HEK293 (cell line): ENCODE data around the gene PLPP1.

ENCODE experiments used
- ZNF121 ChIP-seq: fragments of 450-650 bp; formaldehyde crosslinking; IDR thresholded peaks from 2 replicates; pipeline ENCODE4 v1.5.1; 2016; ENCODE audit warnings: missing biosample characterization, missing genetic modification characterization
- ZNF146 ChIP-seq: fragments of 450-650 bp; formaldehyde crosslinking; IDR thresholded peaks from 2 replicates; pipeline ENCODE4 v1.5.1; 2016; ENCODE audit warnings: missing biosample characterization, missing genetic modification characterization
- ZNF184 ChIP-seq: fragments of 450-650 bp; IDR thresholded peaks from 2 replicates; pipeline ENCODE4 v1.5.1; 2018; ENCODE audit warnings: missing biosample characterization, mild to moderate bottlenecking, missing genetic modification characterization
- ZNF335 ChIP-seq: fragments of 450-650 bp; formaldehyde crosslinking; conservative IDR thresholded peaks from 2 replicates; pipeline ENCODE4 v1.5.1; 2016; ENCODE audit warnings: missing biosample characterization, missing genetic modification characterization
- ZNF37A ChIP-seq: fragments of 450-650 bp; IDR thresholded peaks from 2 replicates; pipeline ENCODE4 v1.5.1; 2018; ENCODE audit warnings: missing biosample characterization, missing genetic modification characterization
- ZNF423 ChIP-seq: fragments of 450-650 bp; formaldehyde crosslinking; IDR thresholded peaks from 2 replicates; pipeline ENCODE4 v1.5.1; 2016; ENCODE audit warnings: missing biosample characterization, missing genetic modification characterization
- ZNF48 ChIP-seq: fragments of 450-650 bp; formaldehyde crosslinking; IDR thresholded peaks from 2 replicates; pipeline ENCODE4 v1.5.1; 2016; ENCODE audit warnings: missing biosample characterization, missing genetic modification characterization
- ZNF558 ChIP-seq: fragments of 450-650 bp; formaldehyde crosslinking; IDR thresholded peaks from 2 replicates; pipeline ENCODE4 v1.5.1; 2016; ENCODE audit warnings: missing biosample characterization, missing genetic modification characterization
- ZNF76 ChIP-seq: fragments of 450-650 bp; formaldehyde crosslinking; IDR thresholded peaks from 2 replicates; pipeline ENCODE4; 2016; ENCODE audit warnings: low read depth, missing biosample characterization, missing genetic modification characterization, borderline replicate concordance
- TF ChIP-seq, protein P1 (sequence below): IDR thresholded peaks from 2 replicates; pipeline ENCODE4 v1.6.1; 2011; ENCODE audit warnings: mild to moderate bottlenecking, low read depth, low read length, borderline replicate concordance
- TF ChIP-seq, protein P2 (sequence below): fragments of 450-650 bp; formaldehyde crosslinking; IDR thresholded peaks from 2 replicates; pipeline ENCODE4 v1.5.1; 2016; ENCODE audit warnings: missing biosample characterization, missing genetic modification characterization
- TF ChIP-seq, protein P3 (sequence below): fragments of 450-650 bp; formaldehyde crosslinking; conservative IDR thresholded peaks from 2 replicates; pipeline ENCODE4 v1.5.1; 2016; ENCODE audit warnings: low read depth, missing biosample characterization, missing genetic modification characterization
- TF ChIP-seq, protein P4 (sequence below): fragments of 450-650 bp; formaldehyde crosslinking; IDR thresholded peaks from 2 replicates; pipeline ENCODE4 v1.5.1; 2016; ENCODE audit warnings: missing biosample characterization, missing genetic modification characterization
- TF ChIP-seq, protein P5 (sequence below): fragments of 450-650 bp; formaldehyde crosslinking; IDR thresholded peaks from 2 replicates; pipeline ENCODE4 v1.5.1; 2016; ENCODE audit warnings: missing biosample characterization, missing genetic modification characterization

DNA sequence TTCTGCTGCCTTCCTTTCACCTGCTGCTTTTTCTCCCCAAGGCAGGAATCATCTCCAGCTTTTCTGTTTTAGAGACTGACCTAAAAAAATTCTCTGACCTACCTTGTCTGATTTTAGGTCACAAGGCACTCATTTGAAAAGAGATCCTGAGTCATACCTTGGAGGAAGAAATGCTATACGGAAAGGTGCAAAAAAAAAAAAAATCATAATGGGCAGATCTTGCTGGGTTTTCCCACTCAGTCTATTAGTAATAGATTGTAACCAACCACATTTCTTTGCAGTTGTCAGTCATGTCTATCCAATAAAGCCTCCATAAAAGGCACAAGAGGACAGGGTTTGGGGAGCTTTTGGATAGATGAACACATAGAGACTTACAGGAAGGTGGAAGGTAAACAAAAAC, 157.0 kb downstream of the PLPP1 start:
- TF ChIP-seq ZNF558 (no peak), ZNF335 (tag by site-specific recombination) (no peak), ZNF184 (no peak), ZNF48 (no peak), ZNF121 (tag by site-specific recombination) (no peak), ZNF37A (tag by site-specific recombination) (no peak), ZNF423 (tag by site-specific recombination) (no peak), ZNF146 (tag by site-specific recombination) (no peak), ZNF76 (no peak)
- TF ChIP-seq, protein P1, sequence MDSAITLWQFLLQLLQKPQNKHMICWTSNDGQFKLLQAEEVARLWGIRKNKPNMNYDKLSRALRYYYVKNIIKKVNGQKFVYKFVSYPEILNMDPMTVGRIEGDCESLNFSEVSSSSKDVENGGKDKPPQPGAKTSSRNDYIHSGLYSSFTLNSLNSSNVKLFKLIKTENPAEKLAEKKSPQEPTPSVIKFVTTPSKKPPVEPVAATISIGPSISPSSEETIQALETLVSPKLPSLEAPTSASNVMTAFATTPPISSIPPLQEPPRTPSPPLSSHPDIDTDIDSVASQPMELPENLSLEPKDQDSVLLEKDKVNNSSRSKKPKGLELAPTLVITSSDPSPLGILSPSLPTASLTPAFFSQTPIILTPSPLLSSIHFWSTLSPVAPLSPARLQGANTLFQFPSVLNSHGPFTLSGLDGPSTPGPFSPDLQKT: no peak
- TF ChIP-seq, protein P2, sequence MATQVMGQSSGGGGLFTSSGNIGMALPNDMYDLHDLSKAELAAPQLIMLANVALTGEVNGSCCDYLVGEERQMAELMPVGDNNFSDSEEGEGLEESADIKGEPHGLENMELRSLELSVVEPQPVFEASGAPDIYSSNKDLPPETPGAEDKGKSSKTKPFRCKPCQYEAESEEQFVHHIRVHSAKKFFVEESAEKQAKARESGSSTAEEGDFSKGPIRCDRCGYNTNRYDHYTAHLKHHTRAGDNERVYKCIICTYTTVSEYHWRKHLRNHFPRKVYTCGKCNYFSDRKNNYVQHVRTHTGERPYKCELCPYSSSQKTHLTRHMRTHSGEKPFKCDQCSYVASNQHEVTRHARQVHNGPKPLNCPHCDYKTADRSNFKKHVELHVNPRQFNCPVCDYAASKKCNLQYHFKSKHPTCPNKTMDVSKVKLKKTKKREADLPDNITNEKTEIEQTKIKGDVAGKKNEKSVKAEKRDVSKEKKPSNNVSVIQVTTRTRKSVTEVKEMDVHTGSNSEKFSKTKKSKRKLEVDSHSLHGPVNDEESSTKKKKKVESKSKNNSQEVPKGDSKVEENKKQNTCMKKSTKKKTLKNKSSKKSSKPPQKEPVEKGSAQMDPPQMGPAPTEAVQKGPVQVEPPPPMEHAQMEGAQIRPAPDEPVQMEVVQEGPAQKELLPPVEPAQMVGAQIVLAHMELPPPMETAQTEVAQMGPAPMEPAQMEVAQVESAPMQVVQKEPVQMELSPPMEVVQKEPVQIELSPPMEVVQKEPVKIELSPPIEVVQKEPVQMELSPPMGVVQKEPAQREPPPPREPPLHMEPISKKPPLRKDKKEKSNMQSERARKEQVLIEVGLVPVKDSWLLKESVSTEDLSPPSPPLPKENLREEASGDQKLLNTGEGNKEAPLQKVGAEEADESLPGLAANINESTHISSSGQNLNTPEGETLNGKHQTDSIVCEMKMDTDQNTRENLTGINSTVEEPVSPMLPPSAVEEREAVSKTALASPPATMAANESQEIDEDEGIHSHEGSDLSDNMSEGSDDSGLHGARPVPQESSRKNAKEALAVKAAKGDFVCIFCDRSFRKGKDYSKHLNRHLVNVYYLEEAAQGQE (tag by site-specific recombination): no peak
- TF ChIP-seq, protein P3, sequence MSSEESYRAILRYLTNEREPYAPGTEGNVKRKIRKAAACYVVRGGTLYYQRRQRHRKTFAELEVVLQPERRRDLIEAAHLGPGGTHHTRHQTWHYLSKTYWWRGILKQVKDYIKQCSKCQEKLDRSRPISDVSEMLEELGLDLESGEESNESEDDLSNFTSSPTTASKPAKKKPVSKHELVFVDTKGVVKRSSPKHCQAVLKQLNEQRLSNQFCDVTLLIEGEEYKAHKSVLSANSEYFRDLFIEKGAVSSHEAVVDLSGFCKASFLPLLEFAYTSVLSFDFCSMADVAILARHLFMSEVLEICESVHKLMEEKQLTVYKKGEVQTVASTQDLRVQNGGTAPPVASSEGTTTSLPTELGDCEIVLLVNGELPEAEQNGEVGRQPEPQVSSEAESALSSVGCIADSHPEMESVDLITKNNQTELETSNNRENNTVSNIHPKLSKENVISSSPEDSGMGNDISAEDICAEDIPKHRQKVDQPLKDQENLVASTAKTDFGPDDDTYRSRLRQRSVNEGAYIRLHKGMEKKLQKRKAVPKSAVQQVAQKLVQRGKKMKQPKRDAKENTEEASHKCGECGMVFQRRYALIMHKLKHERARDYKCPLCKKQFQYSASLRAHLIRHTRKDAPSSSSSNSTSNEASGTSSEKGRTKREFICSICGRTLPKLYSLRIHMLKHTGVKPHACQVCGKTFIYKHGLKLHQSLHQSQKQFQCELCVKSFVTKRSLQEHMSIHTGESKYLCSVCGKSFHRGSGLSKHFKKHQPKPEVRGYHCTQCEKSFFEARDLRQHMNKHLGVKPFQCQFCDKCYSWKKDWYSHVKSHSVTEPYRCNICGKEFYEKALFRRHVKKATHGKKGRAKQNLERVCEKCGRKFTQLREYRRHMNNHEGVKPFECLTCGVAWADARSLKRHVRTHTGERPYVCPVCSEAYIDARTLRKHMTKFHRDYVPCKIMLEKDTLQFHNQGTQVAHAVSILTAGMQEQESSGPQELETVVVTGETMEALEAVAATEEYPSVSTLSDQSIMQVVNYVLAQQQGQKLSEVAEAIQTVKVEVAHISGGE (tag by site-specific recombination): no peak
- TF ChIP-seq, protein P4, sequence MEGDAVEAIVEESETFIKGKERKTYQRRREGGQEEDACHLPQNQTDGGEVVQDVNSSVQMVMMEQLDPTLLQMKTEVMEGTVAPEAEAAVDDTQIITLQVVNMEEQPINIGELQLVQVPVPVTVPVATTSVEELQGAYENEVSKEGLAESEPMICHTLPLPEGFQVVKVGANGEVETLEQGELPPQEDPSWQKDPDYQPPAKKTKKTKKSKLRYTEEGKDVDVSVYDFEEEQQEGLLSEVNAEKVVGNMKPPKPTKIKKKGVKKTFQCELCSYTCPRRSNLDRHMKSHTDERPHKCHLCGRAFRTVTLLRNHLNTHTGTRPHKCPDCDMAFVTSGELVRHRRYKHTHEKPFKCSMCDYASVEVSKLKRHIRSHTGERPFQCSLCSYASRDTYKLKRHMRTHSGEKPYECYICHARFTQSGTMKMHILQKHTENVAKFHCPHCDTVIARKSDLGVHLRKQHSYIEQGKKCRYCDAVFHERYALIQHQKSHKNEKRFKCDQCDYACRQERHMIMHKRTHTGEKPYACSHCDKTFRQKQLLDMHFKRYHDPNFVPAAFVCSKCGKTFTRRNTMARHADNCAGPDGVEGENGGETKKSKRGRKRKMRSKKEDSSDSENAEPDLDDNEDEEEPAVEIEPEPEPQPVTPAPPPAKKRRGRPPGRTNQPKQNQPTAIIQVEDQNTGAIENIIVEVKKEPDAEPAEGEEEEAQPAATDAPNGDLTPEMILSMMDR (tag by site-specific recombination): no peak
- TF ChIP-seq, protein P5, sequence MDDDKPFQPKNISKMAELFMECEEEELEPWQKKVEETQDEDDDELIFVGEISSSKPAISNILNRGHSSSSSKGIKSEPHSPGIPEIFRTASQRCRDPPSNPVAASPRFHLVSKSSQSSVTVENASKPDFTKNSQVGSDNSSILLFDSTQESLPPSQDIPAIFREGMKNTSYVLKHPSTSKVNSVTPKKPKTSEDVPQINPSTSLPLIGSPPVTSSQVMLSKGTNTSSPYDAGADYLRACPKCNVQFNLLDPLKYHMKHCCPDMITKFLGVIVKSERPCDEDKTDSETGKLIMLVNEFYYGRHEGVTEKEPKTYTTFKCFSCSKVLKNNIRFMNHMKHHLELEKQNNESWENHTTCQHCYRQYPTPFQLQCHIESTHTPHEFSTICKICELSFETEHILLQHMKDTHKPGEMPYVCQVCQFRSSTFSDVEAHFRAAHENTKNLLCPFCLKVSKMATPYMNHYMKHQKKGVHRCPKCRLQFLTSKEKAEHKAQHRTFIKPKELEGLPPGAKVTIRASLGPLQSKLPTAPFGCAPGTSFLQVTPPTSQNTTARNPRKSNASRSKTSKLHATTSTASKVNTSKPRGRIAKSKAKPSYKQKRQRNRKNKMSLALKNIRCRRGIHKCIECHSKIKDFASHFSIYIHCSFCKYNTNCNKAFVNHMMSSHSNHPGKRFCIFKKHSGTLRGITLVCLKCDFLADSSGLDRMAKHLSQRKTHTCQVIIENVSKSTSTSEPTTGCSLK: no peak
